Stimulated activated CD4-positive, alpha-beta T cell treated with anti-CD3 and anti-CD28 coated beads, Interleukin-1b, Interleukin-23, amount 100 ng/mL, for 1 hour (primary cell): ENCODE data around the gene BMPR1A.
"Not testable (repeated sequence)": the region's sequence is repeated elsewhere in the genome, so short reads cannot be mapped to it uniquely, and the experiment has no call there.

ENCODE experiments used
- DNase-seq, 2 donors: peaks; one replicate each; pipeline ENCODE4 v3.0.0-alpha.2; 2020; ENCODE audit warnings: low read depth in 2 of 2

BMPR1A gene

DNA sequence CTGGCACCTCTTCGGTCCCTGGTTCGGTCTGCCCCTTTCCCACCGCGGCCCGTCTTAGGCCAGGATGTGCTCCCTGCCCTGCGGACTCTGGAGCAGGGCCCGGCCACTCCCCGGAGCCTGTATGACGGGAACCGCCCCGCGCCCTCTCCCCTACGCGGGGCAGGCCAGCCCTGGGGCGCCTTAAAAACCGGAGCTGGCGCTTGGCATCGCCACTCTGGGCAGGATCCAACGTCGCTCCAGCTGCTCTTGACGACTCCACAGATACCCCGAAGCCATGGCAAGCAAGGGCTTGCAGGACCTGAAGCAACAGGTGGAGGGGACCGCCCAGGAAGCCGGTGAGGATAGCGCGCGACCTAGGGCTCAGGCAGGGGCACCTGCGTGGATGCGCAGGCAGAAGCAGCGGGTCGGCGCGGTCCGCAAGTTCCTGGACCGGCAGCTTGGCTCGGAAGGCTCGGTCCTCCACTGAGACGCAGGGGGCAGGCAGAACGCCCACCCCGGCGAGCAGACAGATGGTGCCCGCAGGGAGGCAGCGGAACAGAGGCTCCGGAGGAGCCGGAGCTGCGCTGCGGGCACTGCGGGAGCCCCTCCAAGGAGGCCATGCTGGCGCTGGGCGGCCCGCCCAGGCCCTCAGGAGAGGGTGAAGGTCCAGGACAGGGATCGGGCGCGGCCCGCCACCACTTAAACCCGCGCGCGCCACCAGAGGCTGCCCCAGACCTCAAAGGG, 212.0 kb downstream of the BMPR1A start, which contains the start of gene ADIRF:
ADIRF (plus strand) TSS at position 212 of the 723 bp plus-strand sequence; CDS start at position 275, 63 bp downstream.
- DNase-seq, result no peak

DNA sequence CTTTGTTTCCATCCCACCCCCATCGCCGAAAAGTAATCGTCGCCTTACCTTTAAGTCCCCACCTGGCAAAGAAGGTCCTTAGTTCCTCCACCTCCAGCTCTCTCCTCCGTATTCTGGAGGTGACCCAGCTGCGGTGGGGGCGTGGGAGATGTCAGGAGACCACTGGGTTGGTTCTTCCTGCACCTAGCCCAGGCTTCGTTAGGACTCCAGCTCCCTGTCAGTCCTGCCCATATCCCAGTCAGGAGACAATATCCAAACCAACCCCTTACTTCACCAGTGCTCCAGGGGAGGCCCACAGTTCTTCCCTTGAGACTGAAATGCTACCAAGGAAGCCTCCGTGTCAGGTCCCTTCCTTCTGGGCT, 212.6 kb downstream of the BMPR1A start:
- DNase-seq, result no peak

- DNase-seq, result no peak
Measured at GRCh38 chr10:86969421-86970041, 213.1 kb downstream of the BMPR1A start.

DNA sequence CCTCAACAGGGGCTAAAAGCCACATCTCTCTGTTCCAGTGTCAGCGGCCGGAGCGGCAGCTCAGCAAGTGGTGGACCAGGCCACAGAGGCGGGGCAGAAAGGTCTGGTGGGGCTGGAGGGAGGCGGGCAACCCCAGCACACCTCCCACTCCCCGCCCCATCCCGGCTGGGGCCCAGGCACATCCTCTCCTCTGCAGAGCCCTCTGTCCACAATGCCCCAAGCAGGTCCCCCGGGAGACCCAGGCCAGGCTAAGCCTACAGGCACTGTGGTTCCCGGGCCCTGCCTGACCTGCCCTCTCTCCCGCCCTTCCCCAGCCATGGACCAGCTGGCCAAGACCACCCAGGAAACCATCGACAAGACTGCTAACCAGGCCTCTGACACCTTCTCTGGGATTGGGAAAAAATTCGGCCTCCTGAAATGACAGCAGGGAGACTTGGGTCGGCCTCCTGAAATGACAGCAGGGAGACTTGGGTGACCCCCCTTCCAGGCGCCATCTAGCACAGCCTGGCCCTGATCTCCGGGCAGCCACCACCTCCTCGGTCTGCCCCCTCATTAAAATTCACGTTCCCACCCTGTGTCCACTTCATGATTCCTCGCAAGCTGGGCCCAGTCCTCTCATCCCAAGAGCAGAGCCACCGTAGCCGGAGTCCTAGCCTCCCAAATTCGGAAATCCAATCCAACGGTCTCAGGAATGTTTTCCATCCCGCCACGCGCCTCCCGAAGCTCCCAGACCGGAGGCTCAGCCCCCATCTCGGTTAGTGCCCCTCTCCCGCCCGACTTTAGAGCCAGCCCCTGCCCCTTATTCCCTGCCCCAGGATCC, 214.0 kb downstream of the BMPR1A start:
- DNase-seq, result no peak

GRCh38 chr10:86970982-86971231, 214.5 kb downstream of the BMPR1A start:
- DNase-seq, result no peak

- peak; percentile 72 to 81 for DNase-seq
Measured at GRCh38 chr10:86971232-86971991, 215.0 kb downstream of the BMPR1A start.

DNA sequence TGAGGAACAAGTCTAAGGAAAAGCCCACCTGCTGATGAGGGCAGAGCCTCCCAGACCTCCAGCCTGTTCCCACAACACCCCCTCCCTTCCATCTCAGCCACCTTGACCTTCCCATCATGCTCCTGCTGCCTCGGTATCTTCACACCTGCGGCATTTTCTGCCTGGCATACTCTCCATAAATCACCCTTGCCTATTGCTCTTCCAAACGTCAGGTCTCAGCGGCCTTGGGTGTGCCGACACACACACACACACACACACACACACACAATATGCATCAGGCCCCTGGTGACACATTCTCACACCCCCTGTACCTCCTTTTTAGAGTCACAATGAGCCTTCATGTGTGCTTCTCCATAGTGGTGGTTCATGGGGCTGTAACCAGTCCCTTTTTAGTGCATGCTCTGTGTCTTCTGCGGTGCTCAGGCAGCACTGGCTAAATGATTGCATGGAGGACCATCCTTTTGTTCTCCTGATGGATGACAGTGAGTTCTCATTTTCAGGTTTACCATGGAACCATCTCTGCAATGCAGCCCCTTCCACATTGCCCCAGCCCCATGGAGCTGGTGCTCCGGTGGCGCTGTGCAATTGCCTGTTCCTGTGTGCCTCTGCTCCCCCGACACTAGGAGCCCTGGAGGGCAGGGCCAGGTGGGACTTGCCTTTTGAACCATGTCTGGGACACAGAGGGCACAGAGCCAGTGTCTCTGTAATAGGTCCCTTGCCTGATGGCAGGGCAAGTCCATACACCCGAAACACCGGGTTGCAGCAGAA, 216.4 kb downstream of the BMPR1A start:
- DNase-seq, result no peak

- DNase-seq, result no peak
Measured at GRCh38 chr10:86974484-86974883, 218.1 kb downstream of the BMPR1A start.

GRCh38 chr10:86976362-86977056, 220.1 kb downstream of the BMPR1A start:
- no peak for DNase-seq

GRCh38 chr10:86978457-86978856, 222.0 kb downstream of the BMPR1A start:
- not testable (repeated sequence) for DNase-seq

GRCh38 chr10:86979296-86979818, 222.9 kb downstream of the BMPR1A start:
- no peak for DNase-seq

DNA sequence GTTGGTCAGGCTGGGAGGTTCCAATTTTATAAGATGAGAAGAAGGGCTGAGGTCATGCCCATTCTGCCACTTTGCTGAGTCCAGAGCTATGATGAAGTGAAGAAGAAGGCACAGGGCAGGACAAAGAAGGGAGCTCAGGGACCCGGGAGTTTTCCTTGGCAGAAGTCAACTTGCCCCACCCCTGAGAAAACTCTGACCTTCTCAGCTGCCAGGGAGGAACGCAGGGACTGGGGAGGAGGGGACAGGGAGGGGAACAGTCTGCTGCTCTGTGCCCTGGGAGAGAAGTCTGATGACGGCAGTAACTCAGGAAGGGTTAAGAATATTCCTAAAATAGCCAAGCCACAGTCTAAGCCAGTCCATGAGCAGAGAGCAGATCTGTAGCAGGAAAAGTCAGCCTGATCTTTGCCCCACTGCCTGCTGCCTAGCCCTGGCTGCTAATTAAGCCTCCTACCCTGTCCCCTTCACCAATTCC, 223.6 kb downstream of the BMPR1A start:
- no peak for DNase-seq

DNA sequence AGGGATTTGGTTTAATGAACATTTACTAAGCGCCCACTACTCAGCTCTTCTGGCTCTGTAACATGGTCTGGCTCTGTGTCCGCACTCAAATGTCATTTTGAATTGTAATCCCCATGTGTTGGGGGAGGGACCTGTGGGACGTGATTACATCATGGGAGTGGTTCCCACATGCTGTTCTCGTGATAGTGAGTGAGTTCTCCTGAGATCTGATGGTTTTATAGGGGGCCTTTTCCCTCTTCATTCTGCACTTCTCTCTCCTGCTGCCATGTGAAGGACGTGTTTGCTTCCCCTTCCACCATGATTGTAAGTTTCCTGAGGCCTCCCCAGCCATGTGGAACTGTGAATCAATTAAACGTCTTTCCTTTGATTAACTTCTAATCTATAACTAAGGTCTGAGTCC, 224.6 kb downstream of the BMPR1A start:
- DNase-seq, result not testable (repeated sequence)

DNA sequence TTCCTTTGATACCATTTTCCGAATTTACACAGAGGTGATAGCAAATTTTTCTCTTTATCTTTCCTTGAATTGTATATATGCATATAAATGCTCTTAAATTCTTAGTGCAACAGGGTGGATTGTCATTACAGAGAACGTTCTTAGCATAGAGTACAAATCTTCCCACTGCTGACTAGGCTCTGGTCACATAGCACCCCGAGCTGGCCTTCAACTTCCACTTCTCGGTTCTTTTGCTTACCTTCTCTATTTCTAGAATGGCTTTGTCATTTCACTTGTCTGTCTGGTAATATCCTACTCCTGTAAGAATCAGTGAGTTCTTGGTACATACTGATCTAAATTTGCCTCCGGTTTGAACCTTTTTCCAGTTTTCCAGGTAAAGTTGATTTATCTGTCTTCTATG, 225.3 kb downstream of the BMPR1A start:
- no peak for DNase-seq
